ENCODE measurements around the gene TAS2R60. TPM values are rescaled to one million over a fixed set of nuclear protein-coding genes. Genes with fewer than 3 reads are reported as not detected.
"Not testable (repeated sequence)": the region's sequence is repeated elsewhere in the genome, so short reads cannot be mapped to it uniquely, and the experiment has no call there.

The TAS2R60 gene
- total RNA-seq, 2 experiments from 2014 or later: 0.26 to 0.29 TPM

GRCh38 chr7:143413123-143413522 lies 30.1 kb upstream of the TAS2R60 start:
- DNase-seq (no peak), ATAC-seq (no peak)
- no peaks in the 10 kb centered on the region for H3K36me3 Mint-ChIP-seq (ENCODE audit: low read depth)
- POLR2A ChIA-PET: no interaction called here
- no peak overlapping the region for H3K4me3 Mint-ChIP-seq
- CTCF ChIA-PET: no interaction called here
- no peaks in the 10 kb centered on the region for H3K27me3 Mint-ChIP-seq (ENCODE audit: low read depth)
- H3K27ac Mint-ChIP-seq: no peak overlapping the region
- H3K4me1 Mint-ChIP-seq (ENCODE audit: low read depth): peaks cover 25% of the 10 kb centered on the region
- H3K9me3 Mint-ChIP-seq (ENCODE audit: insufficient read depth): no peaks in the 10 kb centered on the region

GRCh38 chr7:143415209-143415608 lies 28.0 kb upstream of the TAS2R60 start:
- DNase-seq; H3K9me3 Mint-ChIP-seq (ENCODE audit: insufficient read depth); H3K27me3 Mint-ChIP-seq (ENCODE audit: low read depth); H3K36me3 Mint-ChIP-seq (ENCODE audit: low read depth); H3K27ac Mint-ChIP-seq; H3K4me3 Mint-ChIP-seq; ATAC-seq; POLR2A ChIA-PET; H3K4me1 Mint-ChIP-seq (ENCODE audit: low read depth): not testable (repeated sequence)
- CTCF ChIA-PET: interaction anchor here (0.9 to 5.1 kb wide), 12 partner anchors 19 to 200 kb away, joined by 3 to 88 read pairs (median 6); partner anchors contain the start of gene ZYX

GRCh38 chr7:143415742-143416397 lies 27.4 kb upstream of the TAS2R60 start:
- H3K36me3 Mint-ChIP-seq (ENCODE audit: low read depth): no peaks in the 10 kb centered on the region
- CTCF ChIA-PET: interaction anchor here (0.5 to 5.1 kb wide), 27 partner anchors 10 to 414 kb away, joined by 3 to 88 read pairs (median 8); partner anchors contain the start of genes EPHA1 and ZYX
- no peak overlapping the region for H3K27ac Mint-ChIP-seq
- H3K9me3 Mint-ChIP-seq (ENCODE audit: insufficient read depth): no peaks in the 10 kb centered on the region
- POLR2A ChIA-PET: interaction anchor here (1.3 kb wide), 1 partner anchor 35 kb away, joined by 4 read pairs; no protein-coding TSS in a partner anchor
- no peak overlapping the region for H3K4me3 Mint-ChIP-seq
- H3K27me3 Mint-ChIP-seq (ENCODE audit: low read depth): no peaks in the 10 kb centered on the region
- ATAC-seq (no peak), DNase-seq (no peak)
- peaks cover 3% of the 10 kb centered on the region for H3K4me1 Mint-ChIP-seq (ENCODE audit: low read depth)

GRCh38 chr7:143416565-143417149 lies 26.6 kb upstream of the TAS2R60 start:
- Mint-ChIP-seq H3K4me3 (no peak overlapping the region), H3K9me3 (ENCODE audit: insufficient read depth) (no peaks in the 10 kb centered on the region), H3K27ac (no peak overlapping the region), H3K4me1 (ENCODE audit: low read depth) (no peaks in the 10 kb centered on the region), H3K27me3 (ENCODE audit: low read depth) (no peaks in the 10 kb centered on the region), H3K36me3 (ENCODE audit: low read depth) (no peaks in the 10 kb centered on the region)
- CTCF ChIA-PET: interaction anchor here (0.7 to 5.1 kb wide), 35 partner anchors 8 to 536 kb away, joined by 3 to 88 read pairs (median 6); partner anchors contain the start of gene EPHA1
- ATAC-seq (peak; percentile 57), DNase-seq (no peak)
- POLR2A ChIA-PET: interaction anchor here (0.7 to 1.3 kb wide), 2 partner anchors 36 to 115 kb away, joined by 3 to 4 read pairs; no protein-coding TSS in a partner anchor

- Mint-ChIP-seq H3K36me3 (ENCODE audit: low read depth) (no peaks in the 10 kb centered on the region), H3K9me3 (ENCODE audit: insufficient read depth) (no peaks in the 10 kb centered on the region), H3K27ac (no peak overlapping the region), H3K4me3 (no peak overlapping the region), H3K27me3 (ENCODE audit: low read depth) (no peaks in the 10 kb centered on the region), H3K4me1 (ENCODE audit: low read depth) (no peaks in the 10 kb centered on the region)
- ChIA-PET CTCF (interaction anchor here (0.8 to 5.1 kb wide), 18 partner anchors 9 to 319 kb away, joined by 3 to 88 read pairs (median 6); partner anchors contain the start of gene EPHA1), POLR2A (no interaction called here)
- DNase-seq (no peak), ATAC-seq (no peak)
These were observed 25.4 kb upstream of the TAS2R60 start for GRCh38 chr7:143417734-143418383.

GRCh38 chr7:143418681-143419458 lies 24.4 kb upstream of the TAS2R60 start:
- Mint-ChIP-seq H3K4me1 (ENCODE audit: low read depth) (no peaks in the 10 kb centered on the region), H3K27me3 (ENCODE audit: low read depth) (no peaks in the 10 kb centered on the region), H3K4me3 (no peak overlapping the region), H3K9me3 (ENCODE audit: insufficient read depth) (no peaks in the 10 kb centered on the region), H3K36me3 (ENCODE audit: low read depth) (no peaks in the 10 kb centered on the region), H3K27ac (no peak overlapping the region)
- no peak for DNase-seq
- POLR2A ChIA-PET: no interaction called here
- CTCF ChIA-PET: interaction anchor here (5.1 kb wide), 1 partner anchor 177 kb away, joined by 88 read pairs; no protein-coding TSS in a partner anchor
- no peak for ATAC-seq

GRCh38 chr7:143419880-143420279 lies 23.4 kb upstream of the TAS2R60 start:
- Mint-ChIP-seq H3K4me3 (no peak overlapping the region), H3K4me1 (ENCODE audit: low read depth) (no peaks in the 10 kb centered on the region), H3K9me3 (ENCODE audit: insufficient read depth) (no peaks in the 10 kb centered on the region), H3K27me3 (ENCODE audit: low read depth) (no peaks in the 10 kb centered on the region), H3K27ac (no peak overlapping the region), H3K36me3 (ENCODE audit: low read depth) (no peaks in the 10 kb centered on the region)
- CTCF ChIA-PET: interaction anchor here (0.6 kb wide), 1 partner anchor 179 kb away, joined by 3 read pairs; no protein-coding TSS in a partner anchor
- DNase-seq: no peak
- ATAC-seq: no peak
- POLR2A ChIA-PET: no interaction called here

- CTCF ChIA-PET: interaction anchor here (0.6 kb wide), 1 partner anchor 180 kb away, joined by 3 read pairs; no protein-coding TSS in a partner anchor
- not testable (repeated sequence) for H3K9me3 Mint-ChIP-seq (ENCODE audit: insufficient read depth); H3K36me3 Mint-ChIP-seq (ENCODE audit: low read depth); H3K27me3 Mint-ChIP-seq (ENCODE audit: low read depth); DNase-seq; H3K4me1 Mint-ChIP-seq (ENCODE audit: low read depth); H3K4me3 Mint-ChIP-seq; ATAC-seq; H3K27ac Mint-ChIP-seq
- POLR2A ChIA-PET: interaction anchor here (0.6 kb wide), 1 partner anchor 13 kb away, joined by 4 read pairs; no protein-coding TSS in a partner anchor
These were observed 22.6 kb upstream of the TAS2R60 start for GRCh38 chr7:143420624-143421023.

- no peak for ATAC-seq
- Mint-ChIP-seq H3K27ac (no peak overlapping the region), H3K4me1 (ENCODE audit: low read depth) (peaks cover 13% of the 10 kb centered on the region), H3K27me3 (ENCODE audit: low read depth) (no peaks in the 10 kb centered on the region), H3K36me3 (ENCODE audit: low read depth) (no peaks in the 10 kb centered on the region), H3K9me3 (ENCODE audit: insufficient read depth) (no peaks in the 10 kb centered on the region), H3K4me3 (no peak overlapping the region)
- ChIA-PET POLR2A (interaction anchor here (0.5 kb wide), 1 partner anchor 19 kb away, joined by 4 read pairs; no protein-coding TSS in a partner anchor), CTCF (interaction anchor here (0.8 to 1.5 kb wide), 2 partner anchors 34 to 182 kb away, joined by 3 to 4 read pairs; no protein-coding TSS in a partner anchor)
- no peak for DNase-seq
These were observed 21.2 kb upstream of the TAS2R60 start for GRCh38 chr7:143422033-143422432.

- POLR2A ChIA-PET; DNase-seq; H3K4me3 Mint-ChIP-seq; ATAC-seq; H3K9me3 Mint-ChIP-seq (ENCODE audit: insufficient read depth); H3K36me3 Mint-ChIP-seq (ENCODE audit: low read depth); H3K27ac Mint-ChIP-seq; H3K27me3 Mint-ChIP-seq (ENCODE audit: low read depth): not testable (repeated sequence)
- CTCF ChIA-PET: interaction anchor here (1.2 kb wide), 1 partner anchor 8 kb away, joined by 4 read pairs; no protein-coding TSS in a partner anchor
- peaks cover 13% of the 10 kb centered on the region for H3K4me1 Mint-ChIP-seq (ENCODE audit: low read depth)
These were observed 18.8 kb upstream of the TAS2R60 start for GRCh38 chr7:143424476-143424875.

- H3K27ac Mint-ChIP-seq: no peak overlapping the region
- ChIA-PET CTCF (interaction anchor here (1.1 to 1.6 kb wide), 3 partner anchors 10 to 211 kb away, joined by 4 to 10 read pairs (median 7); no protein-coding TSS in a partner anchor), POLR2A (no interaction called here)
- H3K36me3 Mint-ChIP-seq (ENCODE audit: low read depth): no peaks in the 10 kb centered on the region
- no peak for DNase-seq
- peak overlapping the region; percentile 6 for H3K4me3 Mint-ChIP-seq
- ATAC-seq: peak; percentile 44
- H3K9me3 Mint-ChIP-seq (ENCODE audit: insufficient read depth): no peaks in the 10 kb centered on the region
- H3K4me1 Mint-ChIP-seq (ENCODE audit: low read depth): peaks cover 13% of the 10 kb centered on the region
- H3K27me3 Mint-ChIP-seq (ENCODE audit: low read depth): peaks cover 1% of the 10 kb centered on the region
These were observed 16.6 kb upstream of the TAS2R60 start for GRCh38 chr7:143426479-143427142.

Measured in activated CD8-positive, alpha-beta T cell treated with anti-CD3 and anti-CD28 coated beads, Interleukin-2, amount 10 ng/mL, durations not matched to agents 7 days and 5 days (primary cell).